Endothelial cell of umbilical vein (primary cell): ENCODE data around the gene SOX13.

Experiments used
- EZH2 ChIP-seq: IDR thresholded peaks from 2 replicates; pipeline ENCODE4 v1.6.1; 2012; ENCODE audit warnings: borderline replicate concordance, low read depth, mild to moderate bottlenecking, moderate library complexity, low read length, inconsistent platforms; ENCODE audit not compliant: severe bottlenecking
- FOS ChIP-seq: IDR thresholded peaks from 2 replicates; pipeline ENCODE4 v1.6.1; 2011; ENCODE audit warnings: mild to moderate bottlenecking, low read length, moderate library complexity, borderline replicate concordance; ENCODE audit not compliant: insufficient read depth
- GATA2 ChIP-seq: IDR thresholded peaks from 2 replicates; pipeline ENCODE4 v1.7.0; 2011; ENCODE audit warnings: low read depth, mild to moderate bottlenecking, moderate library complexity, mixed read lengths, low read length; ENCODE audit not compliant: insufficient read length, insufficient read depth
- JUN ChIP-seq: IDR thresholded peaks from 2 replicates; pipeline ENCODE4 v1.6.1; 2011; ENCODE audit warnings: borderline replicate concordance, low read depth; ENCODE audit not compliant: insufficient read length, insufficient read depth
- POLR2A ChIP-seq: IDR thresholded peaks from 2 replicates; pipeline ENCODE4 v1.6.1; 2012; ENCODE audit warnings: low read depth, mild to moderate bottlenecking, control low read depth, low read length
- POLR2AphosphoS5 ChIP-seq: IDR thresholded peaks from 2 replicates; pipeline ENCODE4 v1.6.1; 2012; ENCODE audit warnings: low read depth, mild to moderate bottlenecking, control low read depth, low read length, moderate library complexity; ENCODE audit not compliant: insufficient read depth
- TF ChIP-seq, protein P1 (sequence below), 2 donors: IDR thresholded peaks; 1 replicate in 1 of 2; 2 replicates in 1 of 2; pipeline ENCODE4 v1.5.1; 2011; ENCODE audit warnings: low read length in 2 of 2, mild to moderate bottlenecking in 2 of 2, moderate library complexity in 2 of 2, control low read depth in 1 of 2, inconsistent platforms in 1 of 2, low read depth in 1 of 2; ENCODE audit not compliant: insufficient read depth in 1 of 2; ENCODE audit errors: extremely low read depth in 1 of 2
- TF ChIP-seq, protein P2 (sequence below): IDR thresholded peaks from 2 replicates; pipeline ENCODE4 v1.6.1; 2011; ENCODE audit not compliant: insufficient read depth, insufficient read length

DNA sequence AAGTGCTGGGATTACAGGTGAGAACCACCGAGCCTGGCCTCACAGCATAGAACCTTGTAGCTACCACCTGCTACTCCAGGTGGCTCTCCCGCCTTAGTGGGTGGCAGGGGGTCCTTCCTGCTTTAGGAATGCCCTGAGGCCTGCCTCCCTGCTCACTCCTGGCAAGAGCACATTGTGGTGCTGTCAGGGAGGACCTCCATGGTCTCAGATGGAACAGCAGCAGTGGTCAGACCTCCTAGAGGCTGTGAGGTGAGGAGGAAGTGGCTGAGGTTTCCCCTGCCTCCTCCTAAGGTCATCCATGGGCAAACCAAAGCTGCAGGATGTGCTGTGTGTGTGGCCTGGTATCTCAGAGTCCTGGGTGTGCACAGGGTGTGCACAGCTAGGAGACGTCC, 6.7 kb downstream of the SOX13 start:
- TF ChIP-seq POLR2A (no peak), POLR2AphosphoS5 (no peak), JUN (no peak), EZH2 (no peak), GATA2 (no peak), FOS (no peak)
- TF ChIP-seq, protein P1, sequence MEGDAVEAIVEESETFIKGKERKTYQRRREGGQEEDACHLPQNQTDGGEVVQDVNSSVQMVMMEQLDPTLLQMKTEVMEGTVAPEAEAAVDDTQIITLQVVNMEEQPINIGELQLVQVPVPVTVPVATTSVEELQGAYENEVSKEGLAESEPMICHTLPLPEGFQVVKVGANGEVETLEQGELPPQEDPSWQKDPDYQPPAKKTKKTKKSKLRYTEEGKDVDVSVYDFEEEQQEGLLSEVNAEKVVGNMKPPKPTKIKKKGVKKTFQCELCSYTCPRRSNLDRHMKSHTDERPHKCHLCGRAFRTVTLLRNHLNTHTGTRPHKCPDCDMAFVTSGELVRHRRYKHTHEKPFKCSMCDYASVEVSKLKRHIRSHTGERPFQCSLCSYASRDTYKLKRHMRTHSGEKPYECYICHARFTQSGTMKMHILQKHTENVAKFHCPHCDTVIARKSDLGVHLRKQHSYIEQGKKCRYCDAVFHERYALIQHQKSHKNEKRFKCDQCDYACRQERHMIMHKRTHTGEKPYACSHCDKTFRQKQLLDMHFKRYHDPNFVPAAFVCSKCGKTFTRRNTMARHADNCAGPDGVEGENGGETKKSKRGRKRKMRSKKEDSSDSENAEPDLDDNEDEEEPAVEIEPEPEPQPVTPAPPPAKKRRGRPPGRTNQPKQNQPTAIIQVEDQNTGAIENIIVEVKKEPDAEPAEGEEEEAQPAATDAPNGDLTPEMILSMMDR (IDR thresholded peaks at IDR 0.05; ENCODE audit: extremely low read depth in 1 of 2, insufficient read depth in 1 of 2, low read depth in 1 of 2, low read length in 2 of 2): no peak
- TF ChIP-seq, protein P2, sequence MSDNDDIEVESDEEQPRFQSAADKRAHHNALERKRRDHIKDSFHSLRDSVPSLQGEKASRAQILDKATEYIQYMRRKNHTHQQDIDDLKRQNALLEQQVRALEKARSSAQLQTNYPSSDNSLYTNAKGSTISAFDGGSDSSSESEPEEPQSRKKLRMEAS: no peak
